OCI-LY1 (cell line): ENCODE data around the gene HGS.

Experiments
- H2AFZ ChIP-seq: fragments of 200-600 bp; sonication (generic), shearing (Covaris generic); 2 replicates; pipeline ENCODE4 v1.6.0; 2014; ENCODE audit warnings: antibody characterized with exemption, mild to moderate bottlenecking, low read length
- H3F3A ChIP-seq: fragments of 200-600 bp; sonication (generic), shearing (Covaris generic); 2 replicates; pipeline ENCODE4 v1.6.0; 2014; ENCODE audit warnings: mild to moderate bottlenecking, antibody characterized with exemption, low read length, moderate library complexity; ENCODE audit not compliant: insufficient read depth
- H3K27ac ChIP-seq: fragments of 200-600 bp; sonication (generic); 2 replicates; pipeline ENCODE4 v1.5.1; 2014; ENCODE audit warnings: low read length, mixed run types, mild to moderate bottlenecking, low read depth; ENCODE audit not compliant: poor library complexity, severe bottlenecking
- H3K27me3 ChIP-seq: fragments of 200-600 bp; sonication (generic); 2 replicates; pipeline ENCODE4 v1.6.0; 2014; ENCODE audit warnings: antibody characterized with exemption, mild to moderate bottlenecking, low read length, moderate library complexity; ENCODE audit not compliant: insufficient read depth
- H3K36me3 ChIP-seq: fragments of 200-600 bp; sonication (generic); 2 replicates; pipeline ENCODE4 v1.6.1; 2014; ENCODE audit warnings: mild to moderate bottlenecking, antibody characterized with exemption, low read length, moderate library complexity, mixed read lengths; ENCODE audit not compliant: insufficient read depth
- H3K4me1 ChIP-seq: fragments of 200-600 bp; sonication (generic); 2 replicates; pipeline ENCODE4 v1.5.1; 2014; ENCODE audit warnings: mild to moderate bottlenecking, low read length, moderate library complexity; ENCODE audit not compliant: insufficient read depth, severe bottlenecking
- H3K4me2 ChIP-seq: fragments of 200-600 bp; sonication (generic), shearing (Covaris generic); 2 replicates; pipeline ENCODE4 v1.6.1; 2014; ENCODE audit warnings: low read length
- H3K4me3 ChIP-seq: fragments of 200-600 bp; sonication (generic); 2 replicates; pipeline ENCODE4 v1.5.1; 2014; ENCODE audit warnings: low read length, low read depth, mild to moderate bottlenecking, mixed read lengths; ENCODE audit not compliant: poor library complexity, severe bottlenecking
- H3K79me2 ChIP-seq: fragments of 200-600 bp; shearing (Covaris generic); 2 replicates; pipeline ENCODE4 v1.6.1; 2016; ENCODE audit warnings: mixed run types, low read length, mixed read lengths; ENCODE audit not compliant: insufficient read depth
- H3K9ac ChIP-seq: fragments of 200-600 bp; sonication (generic), shearing (Covaris generic); 2 replicates; pipeline ENCODE4 v1.6.1; 2014; ENCODE audit warnings: mild to moderate bottlenecking, low read length, mixed read lengths
- H3K9me2 ChIP-seq: fragments of 200-600 bp; sonication (generic), shearing (Covaris generic); 2 replicates; pipeline ENCODE4 v1.6.1; 2014; ENCODE audit warnings: low read depth, mild to moderate bottlenecking, low read length, mixed read lengths
- H3K9me3 ChIP-seq: fragments of 200-600 bp; shearing (Covaris generic); 2 replicates; pipeline ENCODE4 v1.6.1; 2014; ENCODE audit warnings: low read length, mixed read lengths
- H4K20me1 ChIP-seq: fragments of 200-600 bp; sonication (generic), shearing (Covaris generic); 2 replicates; pipeline ENCODE4 v1.6.0; 2016; ENCODE audit warnings: mild to moderate bottlenecking, low read length; ENCODE audit not compliant: insufficient read depth
- EZH2 ChIP-seq: fragments of 200-600 bp; sonication (generic), shearing (Covaris generic); IDR thresholded peaks from 2 replicates; pipeline ENCODE4 v1.8.0; 2017; ENCODE audit warnings: borderline replicate concordance, mixed run types, mild to moderate bottlenecking, antibody characterized with exemption, low read length, moderate library complexity, mixed read lengths
- TF ChIP-seq, protein P1 (sequence below): fragments of 200-600 bp; sonication (generic), shearing (Covaris generic); IDR thresholded peaks from 2 replicates; pipeline ENCODE4 v1.5.1; 2017; ENCODE audit warnings: mild to moderate bottlenecking, antibody characterized with exemption, low read length, moderate library complexity, mixed read lengths

The HGS gene

DNA sequence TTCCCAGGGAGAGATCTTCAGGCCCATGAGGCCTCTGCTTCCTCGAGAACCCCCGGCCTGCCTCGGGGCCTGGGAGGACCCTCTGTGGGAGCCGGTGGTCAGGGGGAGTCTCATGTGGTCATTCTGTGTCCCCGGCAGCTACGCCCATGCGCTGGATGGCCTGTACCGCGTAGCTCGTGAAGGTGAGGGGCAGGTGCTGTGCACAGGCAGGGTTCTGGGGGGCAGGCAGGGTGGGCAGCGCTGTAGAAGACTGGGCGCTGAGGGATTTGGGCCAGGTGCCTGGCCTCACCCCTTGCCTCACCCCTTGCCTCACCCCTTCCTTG lies 32.8 kb downstream of the HGS start:
- TF ChIP-seq, protein P1, sequence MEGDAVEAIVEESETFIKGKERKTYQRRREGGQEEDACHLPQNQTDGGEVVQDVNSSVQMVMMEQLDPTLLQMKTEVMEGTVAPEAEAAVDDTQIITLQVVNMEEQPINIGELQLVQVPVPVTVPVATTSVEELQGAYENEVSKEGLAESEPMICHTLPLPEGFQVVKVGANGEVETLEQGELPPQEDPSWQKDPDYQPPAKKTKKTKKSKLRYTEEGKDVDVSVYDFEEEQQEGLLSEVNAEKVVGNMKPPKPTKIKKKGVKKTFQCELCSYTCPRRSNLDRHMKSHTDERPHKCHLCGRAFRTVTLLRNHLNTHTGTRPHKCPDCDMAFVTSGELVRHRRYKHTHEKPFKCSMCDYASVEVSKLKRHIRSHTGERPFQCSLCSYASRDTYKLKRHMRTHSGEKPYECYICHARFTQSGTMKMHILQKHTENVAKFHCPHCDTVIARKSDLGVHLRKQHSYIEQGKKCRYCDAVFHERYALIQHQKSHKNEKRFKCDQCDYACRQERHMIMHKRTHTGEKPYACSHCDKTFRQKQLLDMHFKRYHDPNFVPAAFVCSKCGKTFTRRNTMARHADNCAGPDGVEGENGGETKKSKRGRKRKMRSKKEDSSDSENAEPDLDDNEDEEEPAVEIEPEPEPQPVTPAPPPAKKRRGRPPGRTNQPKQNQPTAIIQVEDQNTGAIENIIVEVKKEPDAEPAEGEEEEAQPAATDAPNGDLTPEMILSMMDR = no peak
- no peak for TF ChIP-seq EZH2
- no peak overlapping the region for H3K27ac ChIP-seq
- H3K27me3 ChIP-seq = no peaks in the 10 kb centered on the region
- H3K4me2 ChIP-seq = no peak overlapping the region
- H3F3A ChIP-seq = no peaks in the 10 kb centered on the region
- H2AFZ ChIP-seq = no peak overlapping the region
- H3K9ac ChIP-seq = no peak overlapping the region
- no peaks in the 10 kb centered on the region for H3K9me2 ChIP-seq
- peaks cover 14% of the 10 kb centered on the region; the same call in 1 of the 2 replicates for H3K36me3 ChIP-seq
- H3K79me2 ChIP-seq = no peaks in the 10 kb centered on the region
- no peak overlapping the region for H3K4me3 ChIP-seq
- no peaks in the 10 kb centered on the region for H3K9me3 ChIP-seq
- H3K4me1 ChIP-seq = peaks cover 17% of the 10 kb centered on the region
- no peaks in the 10 kb centered on the region for H4K20me1 ChIP-seq

DNA sequence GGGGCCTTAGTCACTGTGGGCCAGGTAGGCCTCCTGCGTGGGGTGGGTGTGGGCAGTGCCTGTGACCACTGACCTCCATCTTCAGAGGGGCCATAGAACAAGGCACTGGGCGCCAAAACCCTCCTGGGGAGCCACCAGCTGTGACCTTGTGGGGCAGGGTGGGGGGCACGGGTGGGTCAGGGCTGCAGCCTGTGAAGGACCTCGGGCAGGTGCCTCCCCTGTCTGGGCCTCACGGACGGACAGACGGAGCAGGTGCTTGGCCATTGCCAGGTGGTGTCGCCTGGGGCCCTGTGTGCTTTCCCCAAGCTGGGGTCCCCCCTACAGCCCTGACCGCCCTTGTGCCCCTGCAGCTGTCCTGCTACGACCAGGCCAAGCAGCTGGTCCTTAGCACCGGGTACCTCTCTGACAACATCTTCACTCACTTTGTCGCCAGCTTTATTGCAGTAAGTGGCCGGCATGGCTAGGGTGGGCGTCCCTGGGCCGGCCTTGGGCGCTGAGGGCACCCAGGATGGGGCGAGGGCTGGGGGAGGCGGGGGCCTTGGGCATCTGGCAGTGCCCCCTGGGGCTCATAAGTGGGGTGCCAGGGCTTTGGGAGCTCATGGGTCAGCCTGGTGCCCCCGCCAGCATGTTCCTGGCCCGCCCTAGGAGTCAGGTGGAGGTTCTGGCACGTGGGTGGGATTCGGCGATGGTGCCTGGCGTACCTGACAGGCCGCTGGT lies 33.4 kb downstream of the HGS start:
- H3K4me2 ChIP-seq = no peak overlapping the region
- no peak overlapping the region for H3K9ac ChIP-seq
- H3F3A ChIP-seq = no peaks in the 10 kb centered on the region
- no peak for TF ChIP-seq EZH2
- TF ChIP-seq, protein P1 = no peak
- H4K20me1 ChIP-seq = no peaks in the 10 kb centered on the region
- no peak overlapping the region for H2AFZ ChIP-seq
- H3K27ac ChIP-seq = no peak overlapping the region
- no peaks in the 10 kb centered on the region for H3K79me2 ChIP-seq
- no peak overlapping the region for H3K4me3 ChIP-seq
- peaks cover 14% of the 10 kb centered on the region; the same call in 1 of the 2 replicates for H3K36me3 ChIP-seq
- peaks cover 14% of the 10 kb centered on the region for H3K4me1 ChIP-seq
- H3K9me2 ChIP-seq = no peaks in the 10 kb centered on the region
- no peaks in the 10 kb centered on the region for H3K27me3 ChIP-seq
- no peaks in the 10 kb centered on the region for H3K9me3 ChIP-seq

DNA sequence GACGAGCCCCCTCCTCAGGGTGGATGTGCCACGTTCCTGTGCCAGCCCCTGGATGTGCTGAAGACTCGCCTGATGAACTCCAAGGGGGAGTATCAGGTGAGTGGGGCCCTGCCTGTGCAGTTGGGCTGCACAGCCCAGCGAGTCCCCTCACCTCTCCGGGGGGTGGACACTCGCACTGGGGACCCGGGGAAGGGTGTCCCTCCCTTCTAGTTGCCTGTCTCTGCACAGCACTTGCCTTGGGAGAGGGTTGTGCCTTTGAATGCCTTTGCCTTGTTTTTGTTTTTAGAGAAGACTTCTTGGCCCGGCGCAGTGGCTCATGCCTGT lies 33.9 kb downstream of the HGS start:
- Histone ChIP-seq H3K36me3 (peaks cover 14% of the 10 kb centered on the region; the same call in 1 of the 2 replicates), H3K27ac (no peak overlapping the region), H3K4me2 (no peak overlapping the region), H3K9ac (no peak overlapping the region), H3K4me1 (peaks cover 13% of the 10 kb centered on the region), H3K27me3 (no peaks in the 10 kb centered on the region), H4K20me1 (no peaks in the 10 kb centered on the region), H3K4me3 (no peak overlapping the region), H3K79me2 (no peaks in the 10 kb centered on the region), H3K9me2 (no peaks in the 10 kb centered on the region), H3K9me3 (no peaks in the 10 kb centered on the region), H3F3A (no peaks in the 10 kb centered on the region), H2AFZ (no peak overlapping the region)
- TF ChIP-seq, protein P1 = no peak
- TF ChIP-seq EZH2 = no peak
